Measurements from ENCODE around the gene RSPRY1.

GRCh38 chr16:57178196-57178595 lies 7.9 kb upstream of the RSPRY1 start:
- TF ChIP-seq POLR2AphosphoS5 (IDR thresholded peaks at IDR 0.05), result no peak
- TF ChIP-seq POLR2A (IDR thresholded peaks at IDR 0.05; ENCODE audit: low read depth), result no peak
- TF ChIP-seq CTCF (IDR thresholded peaks at IDR 0.05), result no peak
- TF ChIP-seq EP300 (IDR thresholded peaks at IDR 0.05), result no peak

Data from esophagus muscularis mucosa (tissue), 4 donors.